ENCODE results near the gene TOP2A. TPM values are rescaled to one million over a fixed set of nuclear protein-coding genes. Genes with fewer than 3 reads are reported as not detected.

TOP2A gene, protein sequence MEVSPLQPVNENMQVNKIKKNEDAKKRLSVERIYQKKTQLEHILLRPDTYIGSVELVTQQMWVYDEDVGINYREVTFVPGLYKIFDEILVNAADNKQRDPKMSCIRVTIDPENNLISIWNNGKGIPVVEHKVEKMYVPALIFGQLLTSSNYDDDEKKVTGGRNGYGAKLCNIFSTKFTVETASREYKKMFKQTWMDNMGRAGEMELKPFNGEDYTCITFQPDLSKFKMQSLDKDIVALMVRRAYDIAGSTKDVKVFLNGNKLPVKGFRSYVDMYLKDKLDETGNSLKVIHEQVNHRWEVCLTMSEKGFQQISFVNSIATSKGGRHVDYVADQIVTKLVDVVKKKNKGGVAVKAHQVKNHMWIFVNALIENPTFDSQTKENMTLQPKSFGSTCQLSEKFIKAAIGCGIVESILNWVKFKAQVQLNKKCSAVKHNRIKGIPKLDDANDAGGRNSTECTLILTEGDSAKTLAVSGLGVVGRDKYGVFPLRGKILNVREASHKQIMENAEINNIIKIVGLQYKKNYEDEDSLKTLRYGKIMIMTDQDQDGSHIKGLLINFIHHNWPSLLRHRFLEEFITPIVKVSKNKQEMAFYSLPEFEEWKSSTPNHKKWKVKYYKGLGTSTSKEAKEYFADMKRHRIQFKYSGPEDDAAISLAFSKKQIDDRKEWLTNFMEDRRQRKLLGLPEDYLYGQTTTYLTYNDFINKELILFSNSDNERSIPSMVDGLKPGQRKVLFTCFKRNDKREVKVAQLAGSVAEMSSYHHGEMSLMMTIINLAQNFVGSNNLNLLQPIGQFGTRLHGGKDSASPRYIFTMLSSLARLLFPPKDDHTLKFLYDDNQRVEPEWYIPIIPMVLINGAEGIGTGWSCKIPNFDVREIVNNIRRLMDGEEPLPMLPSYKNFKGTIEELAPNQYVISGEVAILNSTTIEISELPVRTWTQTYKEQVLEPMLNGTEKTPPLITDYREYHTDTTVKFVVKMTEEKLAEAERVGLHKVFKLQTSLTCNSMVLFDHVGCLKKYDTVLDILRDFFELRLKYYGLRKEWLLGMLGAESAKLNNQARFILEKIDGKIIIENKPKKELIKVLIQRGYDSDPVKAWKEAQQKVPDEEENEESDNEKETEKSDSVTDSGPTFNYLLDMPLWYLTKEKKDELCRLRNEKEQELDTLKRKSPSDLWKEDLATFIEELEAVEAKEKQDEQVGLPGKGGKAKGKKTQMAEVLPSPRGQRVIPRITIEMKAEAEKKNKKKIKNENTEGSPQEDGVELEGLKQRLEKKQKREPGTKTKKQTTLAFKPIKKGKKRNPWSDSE (N-terminal part only)
- polyA plus RNA-seq (2011; rRNA removed) (28.2 and 53.5 TPM in 2 replicates), polyA minus RNA-seq (2011; rRNA and poly(A)+ RNA removed) (12.0 and 28.1 TPM in 2 replicates)

DNA sequence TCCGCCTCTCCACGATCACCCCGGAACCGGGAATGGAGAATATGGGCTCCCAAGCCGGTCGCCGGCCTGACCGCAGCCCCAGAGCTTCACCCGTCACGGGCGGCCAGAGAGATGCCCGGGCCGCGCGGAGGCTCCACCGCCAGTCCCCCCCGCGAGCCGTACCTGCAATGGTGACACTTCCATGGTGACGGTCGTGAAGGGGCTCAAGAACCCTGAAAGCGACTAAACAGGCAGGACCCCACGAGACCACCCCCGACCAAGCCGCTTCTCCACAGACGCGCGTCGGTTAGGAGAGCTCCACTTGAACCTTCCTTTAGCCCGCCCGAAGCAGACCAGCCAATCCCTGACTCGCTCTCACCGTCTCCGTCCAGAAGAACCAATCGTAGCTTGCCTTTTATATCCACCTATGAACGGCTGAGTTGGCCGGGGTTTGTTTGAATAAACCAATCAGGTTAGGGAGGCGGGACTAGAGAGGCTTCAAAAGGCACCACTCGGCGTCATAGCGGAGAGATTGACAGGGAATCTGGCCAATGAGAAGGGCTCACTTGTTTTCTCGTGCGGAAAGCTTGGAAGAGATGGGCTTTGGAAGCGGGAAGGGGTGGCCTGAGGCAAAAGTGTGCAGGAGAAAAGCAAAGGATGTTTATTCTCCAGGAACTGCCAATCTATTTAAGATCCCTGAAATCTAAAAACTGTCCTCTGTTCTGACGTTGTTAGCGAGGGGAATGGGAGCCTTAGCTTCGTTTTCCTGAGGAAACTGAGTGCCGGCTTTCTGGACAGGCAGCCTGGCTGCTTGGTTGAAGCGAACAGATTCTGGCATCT, at the start of gene TOP2A:
TSS of gene TOP2A (minus strand) at position 288 of the 819 bp plus-strand sequence. CDS start at position 183, 105 bp downstream.
- Histone ChIP-seq H3K4me3 (ENCODE audit: low read depth, low read length) (peak within 1 kb of the TSS; percentile 82), H3K9me3 (ENCODE audit: control insufficient read depth, insufficient read depth, low read length) (no peaks in the 10 kb centered on the region), H3K27me3 (ENCODE audit: control insufficient read depth, insufficient read depth, low read length) (no peaks in the 10 kb centered on the region), H3K27ac (ENCODE audit: low read depth, low read length) (peak within 1 kb of the TSS; percentile 31)
- TF ChIP-seq, protein P1, sequence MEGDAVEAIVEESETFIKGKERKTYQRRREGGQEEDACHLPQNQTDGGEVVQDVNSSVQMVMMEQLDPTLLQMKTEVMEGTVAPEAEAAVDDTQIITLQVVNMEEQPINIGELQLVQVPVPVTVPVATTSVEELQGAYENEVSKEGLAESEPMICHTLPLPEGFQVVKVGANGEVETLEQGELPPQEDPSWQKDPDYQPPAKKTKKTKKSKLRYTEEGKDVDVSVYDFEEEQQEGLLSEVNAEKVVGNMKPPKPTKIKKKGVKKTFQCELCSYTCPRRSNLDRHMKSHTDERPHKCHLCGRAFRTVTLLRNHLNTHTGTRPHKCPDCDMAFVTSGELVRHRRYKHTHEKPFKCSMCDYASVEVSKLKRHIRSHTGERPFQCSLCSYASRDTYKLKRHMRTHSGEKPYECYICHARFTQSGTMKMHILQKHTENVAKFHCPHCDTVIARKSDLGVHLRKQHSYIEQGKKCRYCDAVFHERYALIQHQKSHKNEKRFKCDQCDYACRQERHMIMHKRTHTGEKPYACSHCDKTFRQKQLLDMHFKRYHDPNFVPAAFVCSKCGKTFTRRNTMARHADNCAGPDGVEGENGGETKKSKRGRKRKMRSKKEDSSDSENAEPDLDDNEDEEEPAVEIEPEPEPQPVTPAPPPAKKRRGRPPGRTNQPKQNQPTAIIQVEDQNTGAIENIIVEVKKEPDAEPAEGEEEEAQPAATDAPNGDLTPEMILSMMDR (IDR thresholded peaks at IDR 0.05; ENCODE audit: low read depth, low read length): no peak
- ChIA-PET CTCF (interaction anchor here (0.7 to 4.9 kb wide), 11 partner anchors 11 to 142 kb away, joined by 3 to 44 read pairs (median 4); no protein-coding TSS in a partner anchor), POLR2A (interaction anchor here (0.6 to 1.5 kb wide), 13 partner anchors 9 to 1271 kb away, joined by 3 to 9 read pairs (median 4); partner anchors contain the start of gene EIF1)
- peak; percentile 100 for DNase-seq (ENCODE audit: low read depth, low spot score)

DNA sequence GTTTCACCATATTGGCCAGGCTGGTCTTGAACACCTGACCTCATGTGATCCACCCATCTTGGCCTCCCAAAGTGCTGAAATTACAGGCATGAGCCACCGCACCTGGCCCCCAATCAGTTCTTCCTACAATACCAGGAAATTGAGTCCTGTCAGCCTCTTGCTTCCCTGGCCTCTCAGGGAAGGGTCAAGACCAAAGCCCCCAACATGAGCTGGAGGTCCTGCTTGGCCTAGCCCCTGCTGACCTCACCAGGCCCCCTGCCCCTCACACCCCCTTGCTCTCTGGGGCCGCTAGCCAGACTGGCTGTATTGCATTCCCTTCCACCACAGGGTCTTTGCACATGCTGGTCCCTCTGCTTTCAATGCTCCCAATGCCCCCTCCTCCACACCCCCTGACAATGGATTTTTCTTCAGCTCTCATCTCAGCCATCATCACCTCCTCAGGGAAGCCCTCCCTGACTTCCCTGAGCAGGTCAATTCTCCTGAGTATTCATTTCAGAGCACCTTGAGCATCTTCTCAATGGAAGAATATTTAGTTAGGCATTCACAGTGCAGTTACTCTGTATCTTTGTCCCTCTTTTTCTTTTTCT, 49.7 kb upstream of the TOP2A start:
- ChIA-PET CTCF (interaction anchor here (0.6 to 1.2 kb wide), 3 partner anchors 9 to 26 kb away, joined by 3 to 8 read pairs (median 5); no protein-coding TSS in a partner anchor), POLR2A (interaction anchor here (0.7 to 7.0 kb wide), 2 partner anchors 9 to 66 kb away, joined by 3 to 52 read pairs; no protein-coding TSS in a partner anchor)
- no peak overlapping the region for H3K27ac ChIP-seq (ENCODE audit: low read depth, low read length)
- no peak for DNase-seq (ENCODE audit: low read depth, low spot score)
- TF ChIP-seq, protein P1 (IDR thresholded peaks at IDR 0.05; ENCODE audit: low read depth, low read length): no peak
- H3K9me3 ChIP-seq (ENCODE audit: control insufficient read depth, insufficient read depth, low read length): no peaks in the 10 kb centered on the region
- H3K27me3 ChIP-seq (ENCODE audit: control insufficient read depth, insufficient read depth, low read length): no peaks in the 10 kb centered on the region
- no peak overlapping the region for H3K4me3 ChIP-seq (ENCODE audit: low read depth, low read length)

DNA sequence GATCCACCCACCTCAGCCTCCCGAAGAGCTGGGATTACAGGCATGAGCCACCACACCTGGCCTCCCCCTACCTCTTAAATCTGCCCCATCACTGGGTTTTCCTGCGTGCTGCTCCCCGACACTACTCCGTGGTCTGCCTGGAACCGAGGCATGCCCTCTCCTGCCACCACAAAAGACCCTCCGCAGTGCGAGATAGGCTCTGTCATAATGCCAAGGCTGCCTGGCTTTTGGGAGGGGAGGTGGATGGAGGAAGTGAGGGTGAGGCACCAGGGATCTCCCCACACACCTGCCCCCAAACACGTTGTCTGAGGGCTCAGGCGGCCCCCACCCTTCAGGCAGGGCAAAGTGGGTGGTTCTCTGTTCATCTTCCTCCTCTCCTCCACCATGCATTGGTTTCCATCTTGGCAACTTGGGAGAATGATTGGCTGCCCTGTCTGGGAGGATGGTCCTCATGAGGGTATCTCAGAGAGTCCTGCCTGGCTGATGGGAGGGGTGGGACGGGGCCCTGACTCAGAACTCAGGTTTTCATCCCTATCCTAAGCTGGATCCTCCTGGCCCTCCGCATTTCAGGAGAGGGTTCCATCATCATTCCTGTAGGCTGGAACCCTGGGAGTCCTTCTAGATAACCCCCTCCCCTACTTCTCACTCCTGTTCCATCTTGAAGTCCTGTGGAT, 48.7 kb upstream of the TOP2A start:
- Histone ChIP-seq H3K27ac (ENCODE audit: low read depth, low read length) (no peak overlapping the region), H3K9me3 (ENCODE audit: control insufficient read depth, insufficient read depth, low read length) (no peaks in the 10 kb centered on the region), H3K27me3 (ENCODE audit: control insufficient read depth, insufficient read depth, low read length) (no peaks in the 10 kb centered on the region), H3K4me3 (ENCODE audit: low read depth, low read length) (no peak overlapping the region)
- ChIA-PET CTCF (interaction anchor here (2.1 kb wide), 1 partner anchor 67 kb away, joined by 6 read pairs; no protein-coding TSS in a partner anchor), POLR2A (interaction anchor here (0.6 to 7.0 kb wide), 4 partner anchors 10 to 86 kb away, joined by 3 to 52 read pairs (median 12); partner anchors contain the start of gene IGFBP4)
- TF ChIP-seq, protein P1 (IDR thresholded peaks at IDR 0.05; ENCODE audit: low read depth, low read length): no peak
- DNase-seq (ENCODE audit: low read depth, low spot score): no peak
